IMR-90 (cell line): ENCODE results near the gene SYP. TPM values are rescaled to one million over a fixed set of nuclear protein-coding genes. Genes with fewer than 3 reads are reported as not detected.

Experiments
- ATAC-seq: fragments of 200-7000 bp; cut with Tn5 transposase; 2 replicates; pipeline ENCODE4 v1.9.1; 2020; ENCODE audit warnings: low read depth, mild to moderate bottlenecking, moderate library complexity
- BruUV-seq: library from RNA; stranded (reverse); fragments of 400-500 nt; replicated peaks from 2 replicates; lab custom pipeline; 2021; lab: Mats Ljungman, UMichigan
- CTCF ChIA-PET: fragments of 300-600 bp; formaldehyde crosslinking; extraction: SDS; loops from one replicate; lab custom pipeline; 2021; ENCODE audit warnings: antibody characterized with exemption; lab: Yijun Ruan, JAX
- POLR2A ChIA-PET: fragments of 300-600 bp; sonication (Branson Sonifier 250); formaldehyde crosslinking; loops from one replicate; lab custom pipeline; 2022; ENCODE audit warnings: antibody characterized with exemption; ENCODE audit not compliant: unreplicated experiment; lab: Charles Lee
- DNase-seq: peaks from one replicate; pipeline ENCODE4 v3.0.0; 2013
- H2AFZ ChIP-seq: replicated peaks from 2 replicates; pipeline ENCODE3; 2013; ENCODE audit warnings: low read length, mild to moderate bottlenecking; ENCODE audit not compliant: poor library complexity
- H2AK5ac ChIP-seq: 2 replicates; pipeline ENCODE4 v1.6.1; 2013; ENCODE audit warnings: low read depth, low read length, inconsistent platforms
- H2AK9ac ChIP-seq: replicated peaks from 2 replicates; pipeline ENCODE3; 2013; ENCODE audit warnings: mild to moderate bottlenecking, low read depth, low read length, moderate library complexity; ENCODE audit not compliant: poor library complexity
- H2BK120ac ChIP-seq: 2 replicates; pipeline ENCODE4 v1.6.1; 2013; ENCODE audit warnings: low read depth, low read length, inconsistent platforms
- H2BK15ac ChIP-seq: 3 replicates; pipeline ENCODE4 v1.6.1; 2013; ENCODE audit warnings: low read depth, low read length, inconsistent platforms
- H2BK20ac ChIP-seq: 2 replicates; pipeline ENCODE4 v1.6.1; 2013; ENCODE audit warnings: low read depth, mild to moderate bottlenecking, inconsistent platforms, low read length, moderate library complexity
- H2BK5ac ChIP-seq: 2 replicates; pipeline ENCODE4 v1.6.1; 2013; ENCODE audit warnings: mild to moderate bottlenecking, low read depth, low read length, inconsistent platforms; ENCODE audit not compliant: poor library complexity, severe bottlenecking
- H3K14ac ChIP-seq: replicated peaks from 2 replicates; pipeline ENCODE4 v1.6.1; 2013; ENCODE audit warnings: low read depth, low read length, inconsistent platforms
- H3K18ac ChIP-seq: 2 replicates; pipeline ENCODE4 v1.6.1; 2013; ENCODE audit warnings: low read depth, low read length, control low read depth
- H3K23ac ChIP-seq: 2 replicates; pipeline ENCODE4 v1.6.1; 2013; ENCODE audit warnings: low read depth, low read length, inconsistent platforms
- H3K27ac ChIP-seq: 2 replicates; pipeline ENCODE4 v1.5.1; 2013; ENCODE audit warnings: mild to moderate bottlenecking, control low read depth, low read length; ENCODE audit not compliant: insufficient read depth
- H3K27me3 ChIP-seq: 2 replicates; pipeline ENCODE4 v1.6.1; 2013; ENCODE audit warnings: low read length; ENCODE audit not compliant: control insufficient read depth, insufficient read depth
- H3K36me3 ChIP-seq: 2 replicates; pipeline ENCODE4 v1.6.1; 2013; ENCODE audit warnings: low read length, mixed read lengths; ENCODE audit not compliant: control insufficient read depth, insufficient read depth
- H3K4ac ChIP-seq: 2 replicates; pipeline ENCODE4 v1.6.1; 2013; ENCODE audit warnings: low read depth, low read length, inconsistent platforms
- H3K4me1 ChIP-seq: 2 replicates; pipeline ENCODE4 v1.6.1; 2013; ENCODE audit warnings: low read length, mixed read lengths; ENCODE audit not compliant: control insufficient read depth, insufficient read depth
- H3K4me2 ChIP-seq: 2 replicates; pipeline ENCODE4 v1.6.1; 2013; ENCODE audit warnings: low read depth, mild to moderate bottlenecking, control low read depth, low read length, moderate library complexity
- H3K4me3 ChIP-seq: 2 replicates; pipeline ENCODE4 v1.5.1; 2013; ENCODE audit warnings: low read depth, mild to moderate bottlenecking, control low read depth, low read length, moderate library complexity; ENCODE audit not compliant: insufficient read depth
- H3K56ac ChIP-seq: 2 replicates; pipeline ENCODE4 v1.6.1; 2013; ENCODE audit warnings: low read length, inconsistent platforms; ENCODE audit not compliant: insufficient read depth; ENCODE audit errors: extremely low read depth
- H3K79me1 ChIP-seq, 2 experiments: 2 replicates each; pipeline ENCODE4 v1.6.1; 2013; ENCODE audit warnings: low read length in 2 of 2, inconsistent platforms in 1 of 2, low read depth in 1 of 2
- H3K9ac ChIP-seq: 2 replicates; pipeline ENCODE4 v1.6.1; 2013; ENCODE audit warnings: low read depth, low read length, control low read depth
- H3K9me1 ChIP-seq: 2 replicates; pipeline ENCODE4 v1.6.1; 2013; ENCODE audit warnings: low read length, inconsistent platforms; ENCODE audit not compliant: insufficient read depth
- H3K9me3 ChIP-seq: 2 replicates; pipeline ENCODE4 v1.6.1; 2013; ENCODE audit warnings: low read length; ENCODE audit not compliant: control insufficient read depth, insufficient read depth
- H4K20me1 ChIP-seq: 2 replicates; pipeline ENCODE4 v1.6.1; 2013; ENCODE audit warnings: low read length, inconsistent platforms; ENCODE audit not compliant: insufficient read depth
- H4K5ac ChIP-seq: 2 replicates; pipeline ENCODE4 v1.6.1; 2013; ENCODE audit warnings: mild to moderate bottlenecking, low read depth, low read length, control low read depth
- H4K8ac ChIP-seq, 2 experiments: 2 replicates each; pipeline ENCODE4 v1.6.1; 2013; ENCODE audit warnings: low read depth in 2 of 2, low read length in 2 of 2, control low read depth in 1 of 2, inconsistent platforms in 1 of 2
- H4K91ac ChIP-seq: 2 replicates; pipeline ENCODE4 v1.6.1; 2013; ENCODE audit warnings: low read depth, low read length, inconsistent platforms; ENCODE audit not compliant: insufficient read depth
- POLR2A ChIP-seq: IDR thresholded peaks from 2 replicates; pipeline ENCODE4 v1.6.1; 2012; ENCODE audit warnings: mild to moderate bottlenecking, low read depth, low read length
- RCOR1 ChIP-seq: IDR thresholded peaks from 2 replicates; pipeline ENCODE4 v1.6.1; 2012; ENCODE audit warnings: mild to moderate bottlenecking, low read length, improper control_type of control experiment; ENCODE audit not compliant: insufficient replicate concordance
- RFX5 ChIP-seq: IDR thresholded peaks from 2 replicates; pipeline ENCODE4 v1.8.0; 2012; ENCODE audit warnings: low read depth, mild to moderate bottlenecking, low read length, moderate library complexity
- SMC3 ChIP-seq: fragments of 150-350 bp; IDR thresholded peaks from 2 replicates; pipeline ENCODE4 v1.6.1; 2016; ENCODE audit warnings: low read depth, mild to moderate bottlenecking, antibody characterized with exemption, low read length, moderate library complexity
- WGBS, 2 experiments: methylation state at CpG; one replicate each; pipeline versions ENCODE4 v1.1.5 to v1.1.7; 2013; ENCODE audit warnings: missing lambda C conversion rate in 2 of 2; ENCODE audit not compliant: insufficient read length in 1 of 2; ENCODE audit errors: extremely low coverage in 2 of 2; 5-methylcytosine and 5-hydroxymethylcytosine counted together
- dilution Hi-C: fragments of 300-500 bp; cut with HindIII; formaldehyde crosslinking; loops from one replicate; pipeline ENCODE4 v1.14.3; 2018; ENCODE audit warnings: low sequenced_read_pairs; ENCODE audit not compliant: unreplicated experiment
- in situ Hi-C: fragments of 300-500 bp; cut with MboI; formaldehyde crosslinking; loops from 3 replicates; pipeline ENCODE4 v1.14.3; 2019; ENCODE audit warnings: low sequenced_read_pairs, inconsistent platforms, mixed read lengths
- intact Hi-C: fragments of 100-400 bp; cut with micrococcal nuclease; formaldehyde crosslinking; loops from 2 replicates; pipeline ENCODE4 v1.10.0; 2022
- polyA plus RNA-seq, 3 experiments: library from polyadenylated mRNA; depleted of rRNA; stranded (reverse); fragments of >200 nt; gene quantifications; 2 replicates each; pipeline ENCODE4 v1.2.3, GENCODE V29; 2012; ENCODE audit warnings: low replicate concordance in 1 of 3
- total RNA-seq: library from RNA; depleted of rRNA; stranded (reverse); fragments of >200 nt; gene quantifications from 2 replicates; pipeline ENCODE4 v1.2.3, GENCODE V29; 2012

The SYP gene
- total and polyA plus RNA-seq, 2 of the 4 experiments (the other 2 are of a cell fraction): under 0.01 to 0.05 TPM

DNA sequence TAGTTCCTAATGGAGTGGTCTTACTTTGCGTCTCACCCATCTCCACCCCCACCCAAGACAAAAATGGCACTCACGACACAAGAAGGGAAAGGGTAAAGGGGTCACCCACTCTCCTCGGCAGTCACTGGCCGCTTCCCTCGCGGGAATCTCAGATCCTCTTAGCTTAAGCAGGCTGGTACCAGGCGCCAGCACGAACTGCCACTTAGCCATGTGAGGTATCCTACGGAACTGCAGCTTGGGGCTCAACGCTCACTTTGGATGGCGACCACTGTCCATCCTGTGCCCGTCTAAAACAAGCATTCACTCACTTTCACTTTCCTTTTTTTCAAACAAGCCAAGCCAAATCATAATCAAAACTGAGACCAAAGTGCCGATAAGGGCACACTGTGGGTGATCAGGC lies 52.1 kb downstream of the SYP start:
- Histone ChIP-seq H4K20me1 (no peaks in the 10 kb centered on the region), H4K91ac (no peak overlapping the region), H3K9me1 (no peaks in the 10 kb centered on the region), H2BK20ac (no peak overlapping the region), H2BK5ac (no peak overlapping the region), H3K23ac (no peak overlapping the region), H3K4me2 (no peak overlapping the region), H2BK120ac (no peak overlapping the region), H3K4me3 (no peak overlapping the region), H2AK9ac (no peak overlapping the region), H3K14ac (no peak overlapping the region), H3K56ac (no peak overlapping the region), H4K5ac (no peak overlapping the region), H3K9me3 (no peaks in the 10 kb centered on the region), H3K79me1 (no peaks in the 10 kb centered on the region), H3K4me1 (no peaks in the 10 kb centered on the region), H3K27me3 (no peaks in the 10 kb centered on the region), H4K8ac (no peak overlapping the region), H3K27ac (no peak overlapping the region), H2AK5ac (no peak overlapping the region), H3K9ac (no peak overlapping the region), H2BK15ac (no peak overlapping the region), H3K36me3 (no peaks in the 10 kb centered on the region), H2AFZ (no peak overlapping the region), H3K18ac (no peak overlapping the region), H3K4ac (no peak overlapping the region)
- dilution Hi-C loops (no loop called here), intact Hi-C loops (no loop called here), in situ Hi-C loops (no loop called here)
- 77% methylated on average over 9 of the region's 13 CpGs; no CpG with 5 or more reads in 1 of the 2 experiments for WGBS, 2 experiments
- DNase-seq (no peak), ATAC-seq (no peak)
- POLR2A ChIA-PET: no interaction called here
- no peak for TF ChIP-seq RFX5
- no peak for TF ChIP-seq RCOR1
- no peak for TF ChIP-seq POLR2A
- no peak for TF ChIP-seq SMC3
- CTCF ChIA-PET: no interaction called here
- BruUV-seq: no TSS peak
